Measurements from ENCODE around the gene LDLRAP1.
A peak's percentile ranks its signal among the peaks of the same experiment; 100 is the strongest.

LDLRAP1 gene

GRCh38 chr1:25563330-25564215 is 20.2 kb downstream of the LDLRAP1 start:
- peak; percentile 43 for DNase-seq

- peak; percentile 72 for DNase-seq
These were observed 21.6 kb downstream of the LDLRAP1 start for GRCh38 chr1:25564777-25565574.

DNA sequence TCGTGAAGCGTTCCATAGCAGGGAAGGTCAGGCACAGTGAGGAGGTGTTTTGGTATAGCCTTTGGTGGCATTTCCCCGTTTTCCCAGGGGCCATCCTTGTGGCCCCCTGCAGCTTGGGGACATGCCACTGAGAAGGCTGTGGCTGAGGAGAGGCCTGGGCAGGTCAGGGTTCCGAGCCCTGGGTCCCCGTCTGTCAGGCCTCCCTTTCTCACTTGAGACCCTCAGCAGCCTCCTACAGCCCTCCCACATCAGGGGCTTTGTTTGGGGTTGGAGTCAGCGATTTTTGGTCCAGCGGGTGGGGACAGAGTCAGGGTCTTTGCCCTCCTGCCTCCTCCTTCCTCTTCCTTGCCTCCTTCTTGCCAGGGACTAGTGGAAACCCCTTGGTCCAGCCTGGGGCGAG is 22.2 kb downstream of the LDLRAP1 start:
- no peak for DNase-seq

DNA sequence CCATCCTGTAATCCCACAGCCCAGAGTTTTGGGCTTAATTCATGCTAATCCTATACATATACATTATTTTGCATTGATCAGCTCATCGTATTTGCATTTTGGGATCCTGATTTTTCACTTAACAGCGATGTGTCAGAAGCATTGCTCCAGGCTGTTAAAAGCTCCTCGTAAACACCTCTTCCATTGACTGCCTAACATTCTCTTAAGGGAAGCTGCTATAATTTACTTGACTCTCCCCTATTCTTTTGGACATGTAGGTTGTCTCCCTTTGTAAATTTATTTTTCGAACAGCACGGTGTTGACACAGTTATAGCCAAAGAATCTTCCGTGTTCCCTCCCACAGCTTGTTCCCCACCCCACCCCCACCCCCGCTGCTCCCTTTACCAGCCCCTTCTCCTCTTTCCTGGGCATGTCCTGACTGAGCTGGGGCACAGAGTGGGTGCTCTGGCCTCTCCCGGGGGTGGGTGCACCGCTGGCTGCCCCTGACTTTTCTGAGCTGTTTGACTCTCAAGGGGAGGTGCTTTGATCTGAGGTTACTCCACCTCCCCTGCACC is 22.8 kb downstream of the LDLRAP1 start:
- no peak for DNase-seq

GRCh38 chr1:25566730-25567341 is 23.4 kb downstream of the LDLRAP1 start:
- peak; percentile 70 for DNase-seq

DNA sequence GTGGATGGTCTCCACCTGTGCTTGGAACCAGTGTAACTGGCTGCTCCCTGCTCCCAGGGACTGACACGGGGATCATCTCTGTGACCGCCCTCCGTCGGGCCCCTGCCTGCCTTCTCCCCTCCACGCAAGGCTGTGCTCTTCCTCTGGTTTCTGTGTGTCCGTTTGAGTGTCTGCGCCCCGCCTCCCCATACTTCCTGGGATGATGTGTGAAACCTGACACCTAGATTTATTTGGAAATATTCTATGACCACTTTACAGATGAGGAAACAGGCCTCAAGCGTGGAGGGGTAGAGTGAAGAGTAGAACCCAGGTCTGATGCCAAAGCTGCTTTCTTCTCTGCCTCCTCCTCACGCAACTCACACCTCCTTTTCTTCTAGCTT is 24.3 kb downstream of the LDLRAP1 start:
- DNase-seq = no peak

DNA sequence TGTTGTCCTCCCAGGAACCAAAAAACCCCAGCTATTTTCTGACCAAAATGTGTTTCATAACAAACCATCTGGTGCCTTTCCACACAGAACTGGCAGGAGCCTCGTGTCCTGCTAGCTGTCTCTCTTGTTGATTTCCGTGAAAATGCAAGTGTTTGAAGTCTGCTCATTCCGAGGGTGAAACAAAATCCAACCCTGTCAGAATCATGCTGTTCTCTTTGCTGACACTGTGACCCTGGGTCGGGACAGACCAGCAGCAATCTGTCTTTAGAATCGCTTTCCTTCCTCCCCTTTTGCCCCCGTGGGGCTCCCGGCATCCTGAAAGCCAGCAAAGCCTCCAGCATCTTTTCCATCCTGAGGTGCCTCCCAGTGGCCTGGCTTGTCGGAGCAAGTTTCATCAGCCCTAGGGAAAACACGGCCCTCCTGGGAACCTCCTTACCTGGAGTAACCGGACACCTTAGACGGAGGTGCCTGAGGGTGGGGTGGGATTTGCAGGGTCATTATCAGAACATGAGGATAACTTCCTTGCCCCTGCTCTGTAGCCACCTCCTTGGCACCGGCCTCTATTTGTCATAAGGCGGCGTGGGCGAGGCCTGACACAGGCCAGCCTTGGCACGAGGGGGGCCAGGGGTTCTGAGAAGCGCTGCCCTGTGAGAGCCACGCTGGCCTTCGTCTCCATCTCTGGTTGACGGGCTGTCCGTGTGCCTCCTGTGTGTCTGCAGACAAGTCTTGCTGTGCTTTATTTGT is 24.9 kb downstream of the LDLRAP1 start:
- DNase-seq = no peak

GRCh38 chr1:25568834-25569596 is 25.6 kb downstream of the LDLRAP1 start:
- DNase-seq = no peak

GRCh38 chr1:25569597-25570396 is 26.4 kb downstream of the LDLRAP1 start:
- DNase-seq = no peak

- no peak for DNase-seq
These were observed 27.6 kb downstream of the LDLRAP1 start for GRCh38 chr1:25570798-25571521.

GRCh38 chr1:25571522-25571970 is 28.1 kb downstream of the LDLRAP1 start:
- no peak for DNase-seq

- DNase-seq = no peak
These were observed 28.7 kb downstream of the LDLRAP1 start for GRCh38 chr1:25572107-25572506.

- DNase-seq = peak; percentile 66
These were observed 29.5 kb downstream of the LDLRAP1 start for GRCh38 chr1:25572708-25573590.

DNA sequence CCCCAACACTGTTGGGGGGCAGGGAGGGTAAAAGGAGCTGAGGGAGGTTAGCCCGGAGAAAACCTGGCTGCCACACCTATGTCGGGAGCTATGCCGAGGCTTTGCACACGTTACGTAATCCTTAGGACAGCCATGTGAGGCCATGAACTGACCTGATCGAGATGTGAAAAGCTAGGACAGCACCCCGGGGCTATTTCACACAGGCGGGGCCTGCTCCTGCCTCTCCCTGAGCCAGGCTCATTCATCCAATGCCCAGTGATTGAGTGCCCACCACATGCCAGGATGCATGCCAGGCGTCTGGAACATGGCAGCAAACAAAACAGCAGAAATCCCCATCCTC is 30.2 kb downstream of the LDLRAP1 start:
- DNase-seq = no peak

DNA sequence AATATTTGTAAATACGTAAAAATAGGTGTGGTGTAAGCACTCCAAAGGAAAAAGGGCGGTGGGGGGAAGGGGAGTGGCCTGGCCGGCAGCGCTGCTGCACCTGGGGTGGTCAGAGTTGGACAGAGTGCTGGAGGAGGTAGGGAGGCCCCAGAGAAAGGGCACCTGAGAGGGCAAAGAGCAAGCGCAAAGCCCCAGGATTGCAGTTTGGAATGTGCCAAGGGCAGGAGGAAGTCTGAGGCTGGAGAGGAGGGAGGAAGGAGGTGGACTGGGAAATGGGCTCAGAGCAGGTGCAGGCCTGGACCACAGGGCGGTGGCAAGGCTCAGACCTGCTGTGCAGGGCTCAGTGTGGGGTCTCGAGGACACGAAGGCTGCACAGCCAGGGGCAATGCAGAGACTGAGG is 30.6 kb downstream of the LDLRAP1 start:
- DNase-seq = no peak

GRCh38 chr1:25575191-25575590 is 31.8 kb downstream of the LDLRAP1 start:
- no peak for DNase-seq

DNA sequence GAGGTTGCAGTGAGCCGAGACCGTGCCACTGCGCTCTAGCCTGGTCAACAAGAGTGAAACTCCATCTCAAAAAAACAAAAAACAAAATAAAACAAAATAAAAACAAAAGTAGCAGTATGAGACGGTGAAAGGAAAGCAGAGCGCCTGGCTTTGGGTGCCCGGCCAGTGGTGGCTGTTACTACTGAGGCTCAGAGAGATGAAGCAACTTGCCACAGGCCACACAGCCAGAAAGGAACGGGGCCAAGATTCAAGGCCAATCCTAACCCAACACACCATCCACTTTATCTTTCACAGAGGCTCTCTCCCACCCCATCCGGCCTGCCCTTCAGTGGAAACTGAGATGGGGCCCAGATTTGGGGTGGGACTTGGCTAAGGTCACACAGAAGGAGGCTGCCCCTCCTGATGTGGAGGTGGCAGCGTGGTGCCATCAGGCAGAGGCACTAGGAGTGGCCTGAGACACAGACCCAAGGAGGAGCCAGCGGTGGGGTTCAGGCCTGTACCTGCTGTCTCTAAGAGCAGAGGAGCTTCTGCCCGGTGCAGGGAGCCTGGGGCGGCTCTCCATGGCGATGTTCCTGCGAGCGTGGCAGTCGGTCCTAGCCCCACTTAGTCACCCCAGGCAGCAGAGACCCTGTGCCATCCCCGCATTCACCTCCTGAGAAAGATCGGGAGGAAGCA is 33.2 kb downstream of the LDLRAP1 start:
- DNase-seq = no peak

DNA sequence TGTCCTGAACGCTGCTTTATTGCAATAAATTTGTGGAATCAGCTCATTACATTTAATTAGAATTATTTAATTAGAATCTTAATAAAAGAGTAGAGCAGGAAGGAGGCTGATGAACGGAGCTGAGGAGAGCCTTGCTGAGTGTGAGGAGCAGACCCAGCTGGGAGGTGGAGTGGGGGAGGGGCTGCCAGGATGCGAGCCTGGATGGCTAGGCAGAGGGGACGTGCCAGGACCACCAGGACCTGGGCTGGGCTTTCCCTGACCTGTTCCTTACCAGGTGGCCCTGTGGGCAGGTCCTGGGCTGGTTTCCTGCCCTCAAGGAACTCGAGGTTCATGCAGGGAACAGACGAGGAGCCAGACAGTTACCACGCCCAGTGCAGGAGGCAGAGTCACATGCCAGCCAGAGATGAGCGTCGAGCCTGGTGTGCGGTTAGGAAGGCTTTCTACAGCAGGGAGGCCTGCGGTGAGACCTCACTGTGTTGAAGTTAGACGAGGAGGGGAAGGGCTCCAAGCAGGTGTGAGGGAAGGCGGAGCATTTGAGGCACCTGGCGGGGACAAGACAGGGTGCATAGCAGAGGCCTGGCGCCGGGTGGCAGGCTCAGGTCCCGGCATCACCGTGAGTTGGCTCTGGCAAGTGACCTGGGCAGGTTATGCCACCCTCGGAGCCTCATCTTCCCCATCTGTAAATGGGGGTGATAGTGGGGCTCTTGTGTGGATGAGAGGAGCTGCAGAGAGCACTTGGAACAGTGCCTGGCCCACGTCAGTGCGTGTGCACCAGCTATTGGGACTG is 33.9 kb downstream of the LDLRAP1 start:
- no peak for DNase-seq

Data from CD4-positive, alpha-beta T cell treated with Interleukin-6 for 4 hours (primary cell).